ENCODE data around the gene HOXD1. TPM values are rescaled to one million over a fixed set of nuclear protein-coding genes. Genes with fewer than 3 reads are reported as not detected.

Gene HOXD1
- total RNA-seq = under 1 TPM; 0.46 to 0.48 TPM
- long read RNA-seq, donor 1 = 0 reads
- long read RNA-seq, donor 2, partial matches to known transcripts = 0 of 1 reads
- long read RNA-seq, donor 2, other reads (novel, unspliced or antisense) = 0 of 1 reads

DNA sequence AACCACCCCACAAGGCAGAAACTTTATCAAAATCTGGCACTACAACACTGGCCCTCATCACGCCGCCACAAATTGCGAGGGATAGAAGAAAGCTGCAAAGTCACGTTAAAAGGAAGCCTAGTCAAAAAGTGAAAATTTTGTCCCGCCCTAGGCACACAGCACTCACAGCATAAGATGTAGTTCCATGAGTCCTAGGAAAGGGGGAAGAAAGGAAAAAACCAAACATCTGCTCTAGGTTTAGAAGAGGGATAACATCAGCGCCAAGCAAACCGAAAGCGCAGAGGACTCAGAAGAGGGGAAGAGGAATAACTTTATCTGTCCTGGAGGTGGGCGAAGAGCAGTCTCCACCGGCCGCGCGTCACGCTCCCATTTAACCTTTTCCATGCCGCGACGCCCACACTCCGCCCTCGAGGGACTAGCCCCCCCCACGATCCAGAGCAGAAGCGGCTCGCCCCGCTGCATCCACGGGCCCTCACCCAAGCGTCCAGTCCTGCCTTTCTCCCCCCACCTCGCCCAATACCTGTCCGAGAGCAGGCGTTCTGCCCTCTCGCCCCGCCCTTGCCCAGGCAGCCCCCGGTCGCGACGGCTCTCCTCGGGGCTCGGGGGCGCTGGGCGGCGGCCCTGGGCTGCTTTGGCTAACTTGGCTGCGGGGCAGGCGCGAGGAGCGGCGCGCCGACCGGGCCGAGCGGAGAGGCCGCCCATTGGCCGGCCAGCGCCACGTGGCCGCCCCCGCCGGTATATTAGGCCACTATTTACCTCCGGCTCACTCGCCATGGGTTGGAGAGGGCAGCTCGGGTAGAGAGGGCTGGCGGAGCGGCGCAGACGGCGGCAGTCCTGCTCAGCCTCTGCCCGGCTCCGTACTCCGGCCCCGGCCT lies at the start of gene HOXD1:
HOXD1 (plus strand) TSS at position 770 of the 875 bp plus-strand sequence. CDS start 134 bp downstream, outside the sequence.
- intact Hi-C loops (cut with DNase I) = no loop called here
- peak; percentile 82 for DNase-seq (ENCODE audit: low spot score)

DNA sequence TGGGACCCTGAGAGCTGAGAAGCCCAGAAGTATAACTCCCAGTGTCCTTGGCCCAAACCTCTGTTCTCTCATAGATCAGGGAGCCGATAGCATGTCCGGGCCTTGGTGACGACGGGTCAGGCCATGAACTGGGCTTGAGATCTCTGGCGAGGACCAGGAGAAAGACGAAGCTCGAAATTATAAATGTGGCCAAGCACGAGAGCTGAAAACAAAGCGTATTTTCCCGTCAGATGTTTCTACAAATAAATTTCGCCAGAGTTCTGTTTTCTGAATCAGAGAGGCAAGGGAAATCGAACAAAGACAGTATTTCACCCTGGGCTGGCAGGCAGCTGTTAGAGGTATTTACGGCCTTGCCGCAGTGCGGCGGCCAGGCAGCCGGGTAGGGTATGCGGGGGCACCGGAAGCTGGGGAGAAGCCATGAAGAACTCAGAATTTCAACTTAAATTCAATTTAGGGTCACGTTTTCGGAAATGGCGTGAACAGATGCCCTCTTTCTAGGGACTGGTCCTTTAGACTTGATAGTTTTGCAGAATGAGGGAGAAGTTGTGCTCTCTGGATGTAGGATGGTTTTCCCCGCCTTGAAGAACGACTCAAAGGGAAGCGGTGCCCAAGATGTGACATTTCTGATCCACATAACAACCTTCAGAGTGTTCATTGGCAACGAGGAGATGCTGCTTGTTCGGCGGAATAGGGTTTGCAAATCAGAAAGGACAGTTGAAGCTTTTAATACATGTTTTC lies 49.4 kb upstream of the HOXD1 start:
- DNase-seq (ENCODE audit: low spot score) = no peak
- intact Hi-C loops (cut with DNase I) = loop anchor here (5.0 kb wide), 1 partner anchor 498 kb away; no protein-coding TSS in a partner anchor

DNA sequence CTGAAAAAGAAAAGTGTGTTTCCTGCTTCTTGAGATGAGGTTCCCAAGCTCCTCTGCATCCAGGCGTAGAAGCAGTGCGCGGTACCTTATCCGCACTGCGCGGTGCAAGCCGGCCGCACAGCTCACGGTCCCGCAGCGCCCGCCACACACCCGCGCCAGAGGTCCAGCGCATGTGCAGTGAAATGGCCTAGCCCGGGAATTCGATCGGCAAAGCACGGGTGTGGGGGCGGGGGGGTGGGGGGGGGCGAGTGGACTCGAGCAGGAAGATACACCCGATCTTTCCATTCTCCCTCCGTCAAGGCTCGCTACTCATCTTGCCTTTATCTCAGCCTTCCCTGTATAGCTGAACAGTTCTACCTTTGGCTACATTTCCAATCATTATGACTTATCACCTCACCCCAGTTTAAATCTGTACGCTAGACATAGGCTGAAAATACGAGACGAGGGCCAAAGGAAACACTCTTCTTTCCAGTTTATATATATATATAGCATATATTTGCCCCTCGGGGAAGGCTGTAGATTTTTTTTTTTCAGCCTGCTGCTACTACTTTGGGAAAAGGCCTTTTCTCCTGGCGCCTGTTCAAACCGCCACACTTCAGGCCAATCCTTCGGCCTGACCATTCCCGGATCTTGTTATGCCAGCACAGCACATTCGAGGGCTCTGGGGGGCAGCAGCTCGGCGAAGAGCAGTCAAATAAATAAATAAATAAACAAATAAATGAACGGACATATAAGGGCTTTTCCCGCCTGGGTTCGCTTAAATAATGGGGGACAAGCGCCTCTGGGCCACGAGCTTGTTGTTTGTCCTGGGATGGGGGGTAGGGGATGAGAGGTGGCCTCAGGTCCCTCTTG lies 48.6 kb upstream of the HOXD1 start:
- no peak for DNase-seq (ENCODE audit: low spot score)
- intact Hi-C loops (cut with DNase I) = loop anchor here (2.0 to 10.0 kb wide), 5 partner anchors 312 to 497 kb away; no protein-coding TSS in a partner anchor

DNA sequence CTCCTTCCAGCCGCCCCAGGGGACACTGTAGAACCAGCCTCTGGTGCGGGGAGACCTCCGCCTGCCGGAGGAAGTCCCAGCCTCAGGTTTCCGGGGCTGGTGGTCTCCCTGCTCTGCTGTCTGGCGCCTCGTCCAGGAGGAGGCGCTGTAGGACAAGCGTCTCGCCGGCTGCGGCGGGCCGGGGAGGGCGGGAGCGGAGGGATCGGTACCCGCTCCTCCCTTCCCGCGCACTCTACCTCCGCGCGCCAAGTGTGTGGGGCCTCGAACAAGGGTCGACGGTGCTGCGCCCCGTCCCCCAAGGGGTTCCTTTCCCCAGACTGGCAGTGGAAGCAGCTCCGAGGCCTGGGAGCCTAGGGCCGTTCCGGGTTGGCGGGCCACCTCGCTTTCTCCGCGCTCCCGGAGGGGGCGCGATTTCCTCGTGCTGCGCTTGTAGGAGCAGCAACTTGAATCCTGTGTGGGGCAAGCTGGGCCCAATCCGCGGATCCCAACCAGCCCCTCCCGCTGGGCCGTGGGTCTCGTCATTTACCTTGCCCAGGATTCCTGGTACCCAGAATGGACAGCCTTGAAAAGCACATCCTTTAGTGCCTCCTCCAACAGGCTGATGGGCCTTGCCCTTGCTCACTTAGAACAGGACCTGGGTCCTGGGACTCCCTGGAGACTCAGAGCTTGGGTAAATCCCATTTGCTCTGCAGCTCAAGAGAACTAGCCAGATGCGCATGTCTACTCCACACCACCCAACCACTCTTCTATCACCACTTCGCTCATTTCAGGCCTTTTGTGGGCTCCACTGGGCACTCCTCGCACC lies 47.8 kb upstream of the HOXD1 start:
- DNase-seq (ENCODE audit: low spot score) = peak; percentile 92

DNA sequence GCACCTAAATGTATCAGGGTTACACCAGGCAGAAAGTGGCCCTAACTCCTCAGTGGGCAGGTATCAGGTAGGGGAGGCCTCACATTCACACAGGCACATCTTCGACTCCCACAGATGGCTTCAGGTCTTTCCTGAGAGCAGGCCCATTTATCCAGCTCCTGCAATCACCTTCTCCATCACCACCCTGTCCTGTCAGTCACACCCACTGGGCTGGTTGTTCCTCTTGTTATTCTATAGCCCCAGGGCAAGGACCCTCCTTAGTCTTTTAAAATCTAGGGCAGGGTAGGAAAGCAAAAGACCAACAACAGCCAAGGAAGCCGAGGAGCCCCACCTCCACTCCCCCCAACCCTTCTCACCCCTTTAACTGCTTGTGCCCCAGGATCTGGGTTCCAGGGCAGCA lies 46.2 kb upstream of the HOXD1 start:
- intact Hi-C loops (cut with DNase I) = loop anchor here (5.0 to 10.0 kb wide), 3 partner anchors 310 to 413 kb away; no protein-coding TSS in a partner anchor
- no peak for DNase-seq (ENCODE audit: low spot score)

More for the DNA sequence above, 47.8 kb upstream of the HOXD1 start:
- intact Hi-C loops (cut with DNase I) = loop anchor here (2.0 to 10.0 kb wide), 4 partner anchors 312 to 414 kb away; no protein-coding TSS in a partner anchor

DNA sequence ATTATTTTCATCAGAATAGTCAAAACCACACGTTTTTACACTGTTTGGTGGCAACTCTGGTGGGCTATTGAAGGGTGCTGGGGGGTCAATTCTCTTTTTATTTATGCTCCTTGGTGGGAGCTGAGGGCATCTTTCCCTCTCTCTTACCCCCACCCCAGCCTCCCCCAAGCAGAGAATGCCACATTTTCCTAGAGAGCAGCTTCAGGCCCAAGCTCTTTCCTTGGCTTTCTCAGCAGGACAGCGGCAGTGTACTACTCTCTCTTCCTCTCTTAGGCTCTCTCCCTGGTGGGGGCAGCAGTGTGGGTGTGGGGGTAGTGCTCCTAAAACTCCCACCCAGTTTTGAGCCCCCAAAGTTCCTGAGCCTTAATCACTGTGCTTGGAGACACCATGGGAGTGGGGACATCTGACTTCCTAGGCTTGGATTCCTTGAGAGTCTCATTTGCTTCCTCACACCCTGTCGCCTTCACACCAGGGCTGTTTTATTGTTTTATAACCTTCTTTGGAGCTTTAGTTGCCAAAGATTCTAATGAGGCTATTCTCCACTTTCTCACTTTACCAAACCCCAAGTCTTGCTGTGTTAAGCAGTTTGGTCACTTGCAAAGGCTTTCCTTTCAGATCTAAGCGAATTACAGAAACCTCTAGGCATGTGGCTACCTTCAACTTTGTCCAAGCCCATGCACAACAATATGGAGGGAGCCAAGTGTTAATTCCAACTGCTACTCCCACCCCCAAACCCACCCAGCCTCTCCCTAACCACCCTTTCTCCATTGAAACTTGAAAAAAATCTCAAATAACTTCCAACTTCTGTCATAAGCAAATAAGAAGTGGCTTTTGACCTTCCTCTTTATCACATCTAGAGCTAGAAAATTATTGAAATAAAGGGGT lies 43.1 kb upstream of the HOXD1 start:
- intact Hi-C loops (cut with DNase I) = loop anchor here in 1 of 2 donors (10.0 kb wide), 1 partner anchor 409 kb away; no protein-coding TSS in a partner anchor

DNA sequence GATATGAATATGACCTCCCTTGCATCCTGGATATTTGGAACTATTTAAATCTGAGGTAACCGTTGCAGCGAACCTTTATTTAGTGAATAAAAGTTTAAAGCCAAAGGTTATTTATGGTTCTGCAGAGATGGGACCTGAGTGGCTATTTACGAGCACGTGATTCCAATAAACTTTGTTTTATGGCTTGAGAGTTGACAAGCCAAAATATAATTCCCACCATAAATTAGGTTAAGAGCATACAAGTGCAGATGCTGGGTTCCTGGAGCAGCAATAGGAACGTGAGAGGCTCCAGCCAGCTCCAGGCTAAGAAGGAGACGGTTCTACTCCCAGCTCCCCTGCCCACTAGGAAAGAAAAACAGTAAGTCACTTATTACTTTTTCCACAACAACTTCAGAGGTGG lies 42.4 kb upstream of the HOXD1 start:
- intact Hi-C loops (cut with DNase I) = loop anchor here in 1 of 2 donors (10.0 kb wide), 1 partner anchor 409 kb away; no protein-coding TSS in a partner anchor
- DNase-seq (ENCODE audit: low spot score) = no peak

More for the DNA sequence above, 43.1 kb upstream of the HOXD1 start:
- DNase-seq (ENCODE audit: low spot score) = no peak

DNA sequence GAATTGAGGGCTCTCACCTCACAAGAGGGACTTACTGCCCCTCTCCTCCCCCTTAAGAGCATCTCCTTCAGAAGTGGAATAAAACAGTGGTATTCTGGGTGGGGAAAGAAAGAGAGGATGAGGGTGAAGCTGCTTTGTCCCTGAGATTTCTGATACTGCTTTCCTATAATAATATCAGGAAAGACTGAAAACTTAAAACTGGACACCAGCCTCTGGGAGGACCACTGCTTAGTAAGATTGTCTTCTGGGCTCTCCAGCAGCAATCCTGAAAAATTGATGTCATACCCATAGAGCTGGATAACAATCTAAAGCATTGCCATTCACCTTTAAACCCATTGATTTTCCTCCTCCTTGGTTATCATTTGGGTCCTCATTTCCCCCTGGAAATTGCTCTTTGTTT lies 41.8 kb upstream of the HOXD1 start:
- intact Hi-C loops (cut with DNase I) = loop anchor here in 1 of 2 donors (10.0 kb wide), 1 partner anchor 408 kb away; no protein-coding TSS in a partner anchor

DNA sequence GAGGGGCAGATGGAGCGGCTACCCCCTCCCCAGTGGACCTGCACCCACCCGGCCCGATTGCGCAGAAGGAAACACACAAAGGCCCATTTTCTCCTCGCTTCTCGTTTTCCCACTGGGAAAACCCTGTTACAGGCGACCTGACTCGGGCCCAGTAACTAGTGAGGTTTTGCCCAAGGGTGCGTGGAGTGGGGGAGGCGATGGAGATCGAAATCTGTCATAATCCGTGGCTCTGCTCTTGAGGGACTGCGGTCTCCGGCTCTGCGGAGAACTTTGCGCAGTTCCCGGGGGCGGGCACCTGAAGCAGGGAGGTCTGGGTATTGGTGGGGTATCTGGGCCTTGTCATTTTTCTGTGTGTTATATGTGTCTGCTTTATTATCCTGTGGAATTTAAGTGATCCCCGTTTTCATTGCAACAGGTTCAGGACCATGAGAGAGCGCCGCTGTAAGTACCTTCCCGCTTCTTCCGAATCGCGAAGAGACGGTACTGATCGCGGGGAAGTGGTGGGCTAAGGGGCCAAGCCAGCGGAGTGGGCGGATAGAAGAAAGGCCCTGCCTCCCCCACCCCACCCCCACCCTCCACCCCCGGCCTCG lies 41.2 kb upstream of the HOXD1 start:
- intact Hi-C loops (cut with DNase I) = loop anchor here in 1 of 2 donors (10.0 kb wide), 1 partner anchor 407 kb away; no protein-coding TSS in a partner anchor
- DNase-seq (ENCODE audit: low spot score) = no peak

More for the DNA sequence above, 41.8 kb upstream of the HOXD1 start:
- DNase-seq (ENCODE audit: low spot score) = no peak

DNA sequence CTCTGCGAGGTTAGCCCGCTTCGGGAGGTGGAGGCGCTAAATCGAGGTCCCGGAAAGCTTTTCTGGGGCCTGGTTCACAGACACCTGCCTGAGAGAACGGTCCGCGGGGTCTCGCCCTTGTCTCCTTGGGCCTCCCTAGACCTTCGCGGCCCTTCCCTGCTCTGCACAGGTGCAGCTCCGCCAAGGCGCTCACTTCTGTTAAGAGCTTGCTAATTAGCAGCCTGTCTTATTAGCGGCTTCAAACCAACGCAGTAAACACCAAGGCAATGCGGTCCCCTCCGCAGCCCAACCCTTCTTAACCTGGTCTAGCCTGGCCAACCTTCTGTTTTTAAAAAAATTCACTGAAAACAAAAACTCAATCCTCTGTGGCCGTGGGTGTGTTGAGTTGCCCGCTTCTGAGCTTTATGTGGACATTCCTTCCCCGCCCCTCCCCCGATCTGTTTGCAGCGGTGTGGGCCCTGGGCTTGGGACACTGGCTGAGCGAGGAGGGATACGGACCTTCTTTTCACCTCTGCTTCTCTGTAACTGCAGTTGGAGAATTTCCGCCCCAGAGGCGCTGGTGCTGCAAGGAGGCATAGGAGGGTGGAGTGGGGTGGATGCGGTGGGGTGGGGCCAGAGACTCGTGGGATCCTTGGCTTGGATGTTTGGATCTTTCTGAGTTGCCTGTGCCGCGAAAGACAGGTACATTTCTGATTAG lies 40.5 kb upstream of the HOXD1 start:
- DNase-seq (ENCODE audit: low spot score) = no peak
- intact Hi-C loops (cut with DNase I) = loop anchor here in 1 of 2 donors (10.0 kb wide), 1 partner anchor 407 kb away; no protein-coding TSS in a partner anchor

DNA sequence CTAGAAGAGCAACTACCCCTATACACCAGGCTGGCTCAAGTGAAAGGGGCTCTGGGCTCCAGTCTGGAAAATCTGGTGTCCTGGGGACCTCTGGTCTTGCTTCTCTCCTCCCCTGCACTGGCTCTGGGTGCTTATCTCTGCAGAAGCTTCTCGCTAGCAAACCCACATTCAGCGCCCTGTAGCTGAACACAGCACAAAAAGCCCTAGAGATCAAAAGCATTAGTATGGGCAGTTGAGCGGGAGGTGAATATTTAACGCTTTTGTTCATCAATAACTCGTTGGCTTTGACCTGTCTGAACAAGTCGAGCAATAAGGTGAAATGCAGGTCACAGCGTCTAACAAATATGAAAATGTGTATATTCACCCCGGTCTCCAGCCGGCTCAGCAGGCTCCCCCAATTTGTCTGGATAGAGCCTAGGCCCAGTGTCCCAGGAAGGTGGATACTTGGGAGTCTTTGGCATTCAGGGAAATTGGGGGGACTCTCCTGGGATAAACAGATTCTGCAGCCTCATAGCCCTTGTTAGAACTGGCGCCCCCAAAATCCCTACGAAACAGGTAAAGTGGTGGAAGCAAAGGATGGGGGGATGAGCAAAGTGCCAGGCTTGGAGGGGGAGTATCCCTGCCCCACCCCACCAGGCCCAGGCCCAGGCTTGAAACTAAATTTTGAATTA lies 39.6 kb upstream of the HOXD1 start:
- intact Hi-C loops (cut with DNase I) = loop anchor here in 1 of 2 donors (10.0 kb wide), 1 partner anchor 406 kb away; no protein-coding TSS in a partner anchor
- DNase-seq (ENCODE audit: low spot score) = no peak

DNA sequence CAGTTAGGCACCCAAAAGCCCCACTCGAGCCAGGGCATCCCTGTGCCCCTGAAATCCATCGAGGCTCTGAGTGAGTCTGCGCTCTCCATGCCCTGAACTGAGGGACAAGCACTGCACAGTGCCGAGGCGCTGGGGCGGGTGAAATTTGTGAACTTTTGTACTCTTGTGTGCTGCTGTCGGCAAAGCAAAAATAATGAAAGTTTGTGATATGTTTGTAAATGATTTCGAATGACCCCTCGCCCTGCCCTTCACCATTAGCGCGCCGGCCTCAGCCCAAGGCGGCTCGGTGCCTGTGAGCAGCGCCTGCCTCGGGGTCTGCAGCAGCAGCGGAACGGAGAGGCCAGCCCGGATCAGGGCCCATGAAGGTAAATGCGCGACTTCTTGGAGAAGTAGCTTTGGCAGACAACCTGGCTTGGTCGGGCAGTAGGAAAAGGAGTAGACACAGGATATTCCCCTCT lies 39.0 kb upstream of the HOXD1 start:
- DNase-seq (ENCODE audit: low spot score) = no peak

DNA sequence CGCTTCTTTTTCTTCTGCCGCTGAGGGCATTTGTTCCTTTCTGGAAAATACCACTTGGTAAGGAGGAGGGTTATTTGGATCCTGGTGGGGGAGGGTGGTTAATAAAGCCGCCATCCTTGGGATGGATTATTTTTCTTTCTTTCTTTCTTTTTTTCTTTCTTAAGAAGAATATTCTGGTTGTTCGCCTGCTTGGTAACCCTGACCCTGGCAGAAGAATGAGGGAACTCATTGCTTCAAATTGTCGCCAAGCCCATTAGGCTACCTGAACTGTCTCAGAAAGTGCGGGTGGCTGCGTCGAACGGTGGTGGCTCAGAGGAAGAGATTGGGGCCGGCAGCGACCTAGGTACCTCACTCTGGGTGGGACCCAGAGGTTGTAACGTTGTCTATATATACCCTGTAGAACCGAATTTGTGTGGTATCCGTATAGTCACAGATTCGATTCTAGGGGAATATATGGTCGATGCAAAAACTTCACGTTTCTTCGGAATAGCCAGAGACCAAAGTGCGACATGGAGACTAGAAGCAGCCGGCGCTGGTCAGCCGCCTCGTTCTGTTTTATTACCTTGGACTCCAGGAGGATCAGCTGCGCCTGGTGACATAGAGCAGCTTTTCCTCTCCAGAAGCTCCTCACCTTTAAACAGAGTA lies 38.4 kb upstream of the HOXD1 start:
- DNase-seq (ENCODE audit: low spot score) = no peak
- intact Hi-C loops (cut with DNase I) = loop anchor here in 1 of 2 donors (10.0 kb wide), 1 partner anchor 405 kb away; no protein-coding TSS in a partner anchor

More for the DNA sequence above, 39.0 kb upstream of the HOXD1 start:
- intact Hi-C loops (cut with DNase I) = loop anchor here in 1 of 2 donors (10.0 kb wide), 1 partner anchor 405 kb away; no protein-coding TSS in a partner anchor

Data from posterior vena cava (tissue), 2 donors.